B cell (primary cell): ENCODE measurements around the gene ZNF560. TPM values are rescaled to one million over a fixed set of nuclear protein-coding genes. Genes with fewer than 3 reads are reported as not detected.

Source experiments
- ATAC-seq: fragments of 200-7000 bp; cut with Tn5 transposase; one replicate; pipeline ENCODE4 v1.10.0; 2021; ENCODE audit warnings: low read depth, mild to moderate bottlenecking, moderate number of reproducible peaks, moderate library complexity
- CTCF ChIA-PET: fragments of 350-600 bp; sonication (Branson Sonifier 250); formaldehyde crosslinking; loops from one replicate; lab custom pipeline; 2021; ENCODE audit warnings: antibody characterized with exemption, inconsistent platforms; lab: Charles Lee
- POLR2A ChIA-PET: fragments of 350-600 bp; sonication (Branson Sonifier 250); formaldehyde crosslinking; loops from one replicate; lab custom pipeline; 2021; ENCODE audit warnings: antibody characterized with exemption; lab: Charles Lee
- DNase-seq: peaks from one replicate; pipeline ENCODE4 v3.0.0; 2013
- H2AFZ ChIP-seq: 2 replicates; pipeline ENCODE4 v1.6.1; 2012; ENCODE audit warnings: mild to moderate bottlenecking, low read depth, low read length; ENCODE audit not compliant: insufficient read depth, poor library complexity, severe bottlenecking
- H3K27ac ChIP-seq, 2 donors: 1 replicate in 1 of 2; 2 replicates in 1 of 2; pipeline ENCODE4 v1.5.1; 2012 to 2013; ENCODE audit warnings: low read length in 2 of 2, mild to moderate bottlenecking in 2 of 2, moderate library complexity in 1 of 2
- H3K27me3 ChIP-seq, 4 experiments: fragments of 200-600 bp in 1 of 4; sonication (generic) in 1 of 4; replicated peaks in 1 of 4; 1 replicate in 2 of 4; 2 replicates in 2 of 4; pipeline versions ENCODE4 v1.6.1 to v1.7.0; 2013 to 2016; ENCODE audit warnings: low read length in 3 of 4, mild to moderate bottlenecking in 2 of 4, mixed read lengths in 1 of 4, moderate library complexity in 1 of 4; ENCODE audit not compliant: insufficient read depth in 4 of 4, control insufficient read depth in 3 of 4; ENCODE audit errors: control extremely low read depth in 1 of 4
- H3K36me3 ChIP-seq, 2 experiments: replicated peaks in 1 of 2; 1 replicate in 1 of 2; 2 replicates in 1 of 2; pipeline versions ENCODE4 v1.6.1 to v1.7.1; 2013; ENCODE audit warnings: low read length in 1 of 2; ENCODE audit not compliant: insufficient read depth in 2 of 2, control insufficient read depth in 1 of 2; ENCODE audit errors: control extremely low read depth in 1 of 2, extremely low read depth in 1 of 2
- H3K4me1 ChIP-seq, 2 donors: fragments of 200-600 bp in 1 of 2; sonication (generic) in 1 of 2; 1 replicate in 1 of 2; 2 replicates in 1 of 2; pipeline versions ENCODE4 v1.5.1 to v1.6.1; 2013 to 2017; ENCODE audit warnings: low read length in 2 of 2; ENCODE audit not compliant: control insufficient read depth in 2 of 2, insufficient read depth in 2 of 2
- H3K4me2 ChIP-seq: replicated peaks from 2 replicates; pipeline ENCODE3; 2012; ENCODE audit warnings: mild to moderate bottlenecking, low read depth, low read length; ENCODE audit not compliant: poor library complexity, severe bottlenecking
- H3K4me3 ChIP-seq, 5 experiments: fragments of 200-600 bp in 1 of 5; sonication (generic) in 1 of 5; 1 replicate in 3 of 5; 2 replicates in 2 of 5; pipeline versions ENCODE4 v1.5.1 to v1.7.0; 2011 to 2016; ENCODE audit warnings: low read length in 4 of 5, mild to moderate bottlenecking in 4 of 5, low read depth in 2 of 5, control low read depth in 1 of 5, moderate library complexity in 1 of 5; ENCODE audit not compliant: insufficient read depth in 1 of 5; ENCODE audit errors: control extremely low read depth in 1 of 5, extremely low read depth in 1 of 5
- H3K79me2 ChIP-seq: fragments of 200-600 bp; sonication (generic); one replicate; pipeline ENCODE4 v1.6.0; 2016; ENCODE audit warnings: low read length; ENCODE audit not compliant: control insufficient read depth, insufficient read depth
- H3K9ac ChIP-seq: fragments of 200-600 bp; sonication (generic); 2 replicates; pipeline ENCODE4 v1.6.1; 2017; ENCODE audit warnings: mild to moderate bottlenecking, low read length, moderate library complexity
- H3K9me3 ChIP-seq, 3 donors: one replicate each; pipeline versions ENCODE4 v1.6.1 to v1.7.1; 2013; ENCODE audit warnings: low read length in 2 of 3; ENCODE audit not compliant: control insufficient read depth in 2 of 3, insufficient read depth in 1 of 3; ENCODE audit errors: control extremely low read depth in 1 of 3
- H4K20me1 ChIP-seq: 2 replicates; pipeline ENCODE4 v1.6.0; 2012; ENCODE audit warnings: mild to moderate bottlenecking, low read length; ENCODE audit not compliant: insufficient read depth, control insufficient read depth, poor library complexity, severe bottlenecking
- H3K27ac Mint-ChIP-seq: one replicate; pipeline ENCODE4 v1.8.0; 2021; ENCODE audit warnings: mixed read lengths
- H3K27me3 Mint-ChIP-seq: one replicate; pipeline ENCODE4 v1.8.0; 2021; ENCODE audit warnings: mixed read lengths
- H3K4me1 Mint-ChIP-seq: one replicate; pipeline ENCODE4 v1.8.0; 2021; ENCODE audit warnings: mixed read lengths
- H3K4me3 Mint-ChIP-seq: one replicate; pipeline ENCODE4 v1.8.0; 2021; ENCODE audit warnings: mixed read lengths
- H3K9me3 Mint-ChIP-seq: one replicate; pipeline ENCODE4 v1.8.0; 2022; ENCODE audit warnings: mixed read lengths; ENCODE audit not compliant: insufficient read depth
- EZH2 ChIP-seq: IDR thresholded peaks from 2 replicates; pipeline ENCODE4 v1.6.1; 2012; ENCODE audit warnings: borderline replicate concordance, low read depth, mild to moderate bottlenecking, moderate library complexity, low read length; ENCODE audit not compliant: insufficient read depth, poor library complexity, severe bottlenecking
- WGBS: methylation state at CpG from one replicate; pipeline ENCODE4 v1.1.5; 2013; ENCODE audit warnings: missing lambda C conversion rate; ENCODE audit not compliant: insufficient coverage; 5-methylcytosine and 5-hydroxymethylcytosine counted together
- intact Hi-C: fragments of 100-400 bp; cut with micrococcal nuclease; formaldehyde crosslinking; loops from one replicate; pipeline ENCODE4 v1.10.0; 2022
- polyA plus RNA-seq: library from polyadenylated mRNA; depleted of rRNA; stranded (reverse); fragments of >200 nt; gene quantifications from 2 replicates; pipeline ENCODE4 v1.2.3, GENCODE V29; 2012
- total RNA-seq, 2 donors: library from RNA; stranded (reverse); fragments of 120-200 nt in 1 of 2; gene quantifications; 1 replicate in 1 of 2; 2 replicates in 1 of 2; pipeline versions ENCODE4 v1.2.3 to v1.2.4, GENCODE V29; 2013 to 2022
- TF ChIP-seq, protein P1 (sequence below): fragments of 200-600 bp; IDR thresholded peaks from one replicate; pipeline ENCODE4 v1.8.0; 2022; ENCODE audit warnings: antibody characterized with exemption, mild to moderate bottlenecking

The ZNF560 gene
- total and polyA plus RNA-seq, 2 donors (not counting 1 experiment from before 2014, with no cell fraction given): not detected

DNA sequence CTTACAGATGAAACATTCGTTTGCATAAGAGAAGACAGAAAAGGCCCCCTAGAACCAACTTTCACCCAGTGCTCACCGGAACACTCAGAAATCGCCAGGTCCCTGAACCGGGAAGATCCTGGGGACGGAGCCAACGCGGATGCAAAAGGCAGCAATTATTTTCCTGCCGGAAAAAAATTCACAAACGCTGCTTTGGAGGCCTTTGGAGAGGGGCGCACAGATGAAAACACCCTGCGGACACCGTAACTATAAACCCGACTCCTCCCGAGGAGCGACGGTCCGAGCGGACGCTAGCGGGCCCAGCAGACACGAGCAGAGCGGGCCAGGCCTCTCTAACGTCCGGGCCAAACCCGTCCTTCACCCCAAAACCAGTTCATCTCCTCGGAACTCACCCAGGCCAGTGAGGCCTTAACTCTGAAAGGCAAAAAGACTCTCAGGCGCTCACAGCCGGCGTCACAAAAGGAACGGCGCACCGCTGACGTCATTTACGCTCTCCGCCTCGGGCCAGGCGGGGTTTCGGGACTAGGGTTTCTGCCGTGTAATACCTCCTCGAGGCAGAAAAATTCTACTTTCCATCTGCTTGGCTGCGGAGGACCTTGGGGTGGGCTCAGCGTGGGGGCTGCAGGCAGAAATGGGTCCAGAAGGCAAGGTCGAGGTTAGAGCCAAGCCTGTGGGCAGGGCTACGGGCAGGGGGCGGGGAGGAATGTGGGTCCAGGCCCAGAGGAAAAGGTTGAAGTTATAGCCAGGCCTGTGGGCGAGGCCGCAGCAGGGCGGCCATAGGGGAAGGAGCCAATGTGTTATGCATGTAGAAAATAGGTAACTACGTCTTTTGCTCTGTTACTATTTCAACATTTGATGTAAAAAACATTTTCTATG lies 40.0 kb upstream of the ZNF560 start, which contains the start of gene ZNF426:
Gene ZNF426, minus strand, starts transcription at position 463 of the 876 bp plus-strand sequence. CDS start 2,413 bp downstream, outside the sequence.
- H3K9ac ChIP-seq: peak within 1 kb of the TSS; percentile 99
- under 1% methylated on average over 44 of the region's 49 CpGs for WGBS
- TF ChIP-seq EZH2: no peak
- TF ChIP-seq, protein P1, sequence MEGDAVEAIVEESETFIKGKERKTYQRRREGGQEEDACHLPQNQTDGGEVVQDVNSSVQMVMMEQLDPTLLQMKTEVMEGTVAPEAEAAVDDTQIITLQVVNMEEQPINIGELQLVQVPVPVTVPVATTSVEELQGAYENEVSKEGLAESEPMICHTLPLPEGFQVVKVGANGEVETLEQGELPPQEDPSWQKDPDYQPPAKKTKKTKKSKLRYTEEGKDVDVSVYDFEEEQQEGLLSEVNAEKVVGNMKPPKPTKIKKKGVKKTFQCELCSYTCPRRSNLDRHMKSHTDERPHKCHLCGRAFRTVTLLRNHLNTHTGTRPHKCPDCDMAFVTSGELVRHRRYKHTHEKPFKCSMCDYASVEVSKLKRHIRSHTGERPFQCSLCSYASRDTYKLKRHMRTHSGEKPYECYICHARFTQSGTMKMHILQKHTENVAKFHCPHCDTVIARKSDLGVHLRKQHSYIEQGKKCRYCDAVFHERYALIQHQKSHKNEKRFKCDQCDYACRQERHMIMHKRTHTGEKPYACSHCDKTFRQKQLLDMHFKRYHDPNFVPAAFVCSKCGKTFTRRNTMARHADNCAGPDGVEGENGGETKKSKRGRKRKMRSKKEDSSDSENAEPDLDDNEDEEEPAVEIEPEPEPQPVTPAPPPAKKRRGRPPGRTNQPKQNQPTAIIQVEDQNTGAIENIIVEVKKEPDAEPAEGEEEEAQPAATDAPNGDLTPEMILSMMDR: no peak
- H3K9me3 ChIP-seq: peaks cover 0 to 15% (median 0%) of the 10 kb centered on the region in 3 donors
- Mint-ChIP-seq H3K9me3 (peaks cover 3% of the 10 kb centered on the region), H3K4me3 (peak within 1 kb of the TSS; percentile 100), H3K27ac (peak within 1 kb of the TSS; percentile 99), H3K4me1 (peaks cover 25% of the 10 kb centered on the region), H3K27me3 (no peaks in the 10 kb centered on the region)
- H3K27me3 ChIP-seq: no peaks in the 10 kb centered on the region
- peaks cover 16% of the 10 kb centered on the region for H3K79me2 ChIP-seq
- POLR2A ChIA-PET: no interaction called here
- intact Hi-C loops: loop anchor here (1.0 to 5.0 kb wide), 4 partner anchors 46 to 229 kb away; partner anchors contain the start of genes ZNF121, ZNF266, ZNF559 and ZNF699
- H3K4me2 ChIP-seq: peak within 1 kb of the TSS; percentile 74
- CTCF ChIA-PET: no interaction called here
- H3K36me3 ChIP-seq: peaks cover 10 to 25% of the 10 kb centered on the region in 2 experiments
- H3K4me3 ChIP-seq: peak within 1 kb of the TSS; percentile 63 to 97 (median 77)
- ATAC-seq (peak; percentile 87), DNase-seq (peak; percentile 90)
- peak within 1 kb of the TSS; percentile 80 to 88 for H3K27ac ChIP-seq
- H2AFZ ChIP-seq: peak within 1 kb of the TSS; percentile 89
- no peaks in the 10 kb centered on the region for H4K20me1 ChIP-seq
- peaks cover 7 to 11% of the 10 kb centered on the region in 2 donors for H3K4me1 ChIP-seq

DNA sequence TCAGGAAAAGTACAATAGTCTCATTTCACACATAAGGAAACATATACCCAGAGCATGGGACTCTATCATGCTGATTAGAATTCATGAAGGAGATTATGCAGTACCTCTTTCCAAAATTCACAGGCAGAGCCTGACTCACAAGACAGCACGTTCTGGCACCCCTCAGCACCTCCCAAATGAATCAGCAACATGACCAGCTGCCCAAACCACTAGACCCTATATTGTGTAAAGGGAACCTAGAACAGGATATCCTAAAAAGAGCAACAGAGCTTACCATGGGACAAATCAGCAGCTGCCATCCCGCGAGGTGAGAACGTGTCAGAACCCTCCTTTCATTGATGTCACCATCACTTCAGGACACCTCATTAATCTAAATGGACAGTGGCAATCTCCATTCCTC lies 37.5 kb upstream of the ZNF560 start:
- no peak overlapping the region for H3K4me2 ChIP-seq
- H3K4me3 ChIP-seq: no peak overlapping the region
- H3K9ac ChIP-seq: no peak overlapping the region
- ChIA-PET POLR2A (no interaction called here), CTCF (no interaction called here)
- peaks cover 26 to 47% of the 10 kb centered on the region in 2 experiments for H3K36me3 ChIP-seq
- H3K79me2 ChIP-seq: peaks cover 16% of the 10 kb centered on the region
- peaks cover 7 to 11% of the 10 kb centered on the region in 2 donors for H3K4me1 ChIP-seq
- DNase-seq (no peak), ATAC-seq (no peak)
- Mint-ChIP-seq H3K4me3 (no peak overlapping the region), H3K27me3 (no peaks in the 10 kb centered on the region), H3K27ac (no peak overlapping the region), H3K9me3 (peaks cover 9% of the 10 kb centered on the region), H3K4me1 (peaks cover 25% of the 10 kb centered on the region)
- H2AFZ ChIP-seq: no peak overlapping the region
- intact Hi-C loops: loop anchor here (5.0 kb wide), 1 partner anchor 214 kb away; the partner anchor contains the start of gene ZNF559
- TF ChIP-seq, protein P1: no peak
- no CpG with 5 or more reads among the region's 4 CpGs for WGBS
- H3K9me3 ChIP-seq: peaks cover 7 to 31% (median 11%) of the 10 kb centered on the region in 3 donors
- no peak overlapping the region for H3K27ac ChIP-seq
- H4K20me1 ChIP-seq: no peaks in the 10 kb centered on the region
- no peaks in the 10 kb centered on the region for H3K27me3 ChIP-seq
